WTC11 (cell line): ENCODE results near the gene ZNF654.

Experiments
- GTF2I ChIP-seq: fragments of 250-450 bp; sonication (Bioruptor Pico); conservative IDR thresholded peaks from 2 replicates; pipeline ENCODE4 v1.4.0; 2021; ENCODE audit warnings: mild to moderate bottlenecking
- IRF1 ChIP-seq: sonication (generic); formaldehyde crosslinking; IDR thresholded peaks from 2 replicates; pipeline ENCODE4 v1.8.0; 2023; ENCODE audit warnings: missing genetic modification reagents
- RELA ChIP-seq: sonication (generic); formaldehyde crosslinking; IDR thresholded peaks from 2 replicates; pipeline ENCODE4 v1.8.1; 2022; ENCODE audit warnings: missing genetic modification reagents, mild to moderate bottlenecking, borderline replicate concordance
- SMAD3 ChIP-seq: sonication (generic); formaldehyde crosslinking; IDR thresholded peaks from 2 replicates; pipeline ENCODE4 v1.8.0; 2022; ENCODE audit warnings: missing genetic modification reagents, mild to moderate bottlenecking, borderline replicate concordance
- SP1 ChIP-seq: sonication (generic); formaldehyde crosslinking; conservative IDR thresholded peaks from 2 replicates; pipeline ENCODE4 v1.8.1; 2022; ENCODE audit warnings: missing genetic modification reagents
- TF ChIP-seq, protein P1 (sequence below): fragments of 200-600 bp; IDR thresholded peaks from 2 replicates; pipeline ENCODE4 v1.8.0; 2022; ENCODE audit warnings: antibody characterized with exemption
- TF ChIP-seq, protein P2 (sequence below): sonication (generic); formaldehyde crosslinking; IDR thresholded peaks from 2 replicates; pipeline ENCODE4 v1.8.1; 2022; ENCODE audit warnings: low read depth, missing genetic modification reagents, borderline replicate concordance

- no peak for TF ChIP-seq SP1 (CRISPR knock-in tag)
- TF ChIP-seq, protein P1, sequence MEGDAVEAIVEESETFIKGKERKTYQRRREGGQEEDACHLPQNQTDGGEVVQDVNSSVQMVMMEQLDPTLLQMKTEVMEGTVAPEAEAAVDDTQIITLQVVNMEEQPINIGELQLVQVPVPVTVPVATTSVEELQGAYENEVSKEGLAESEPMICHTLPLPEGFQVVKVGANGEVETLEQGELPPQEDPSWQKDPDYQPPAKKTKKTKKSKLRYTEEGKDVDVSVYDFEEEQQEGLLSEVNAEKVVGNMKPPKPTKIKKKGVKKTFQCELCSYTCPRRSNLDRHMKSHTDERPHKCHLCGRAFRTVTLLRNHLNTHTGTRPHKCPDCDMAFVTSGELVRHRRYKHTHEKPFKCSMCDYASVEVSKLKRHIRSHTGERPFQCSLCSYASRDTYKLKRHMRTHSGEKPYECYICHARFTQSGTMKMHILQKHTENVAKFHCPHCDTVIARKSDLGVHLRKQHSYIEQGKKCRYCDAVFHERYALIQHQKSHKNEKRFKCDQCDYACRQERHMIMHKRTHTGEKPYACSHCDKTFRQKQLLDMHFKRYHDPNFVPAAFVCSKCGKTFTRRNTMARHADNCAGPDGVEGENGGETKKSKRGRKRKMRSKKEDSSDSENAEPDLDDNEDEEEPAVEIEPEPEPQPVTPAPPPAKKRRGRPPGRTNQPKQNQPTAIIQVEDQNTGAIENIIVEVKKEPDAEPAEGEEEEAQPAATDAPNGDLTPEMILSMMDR, result no peak
- no peak for TF ChIP-seq RELA (CRISPR knock-in tag)
- TF ChIP-seq, protein P2, sequence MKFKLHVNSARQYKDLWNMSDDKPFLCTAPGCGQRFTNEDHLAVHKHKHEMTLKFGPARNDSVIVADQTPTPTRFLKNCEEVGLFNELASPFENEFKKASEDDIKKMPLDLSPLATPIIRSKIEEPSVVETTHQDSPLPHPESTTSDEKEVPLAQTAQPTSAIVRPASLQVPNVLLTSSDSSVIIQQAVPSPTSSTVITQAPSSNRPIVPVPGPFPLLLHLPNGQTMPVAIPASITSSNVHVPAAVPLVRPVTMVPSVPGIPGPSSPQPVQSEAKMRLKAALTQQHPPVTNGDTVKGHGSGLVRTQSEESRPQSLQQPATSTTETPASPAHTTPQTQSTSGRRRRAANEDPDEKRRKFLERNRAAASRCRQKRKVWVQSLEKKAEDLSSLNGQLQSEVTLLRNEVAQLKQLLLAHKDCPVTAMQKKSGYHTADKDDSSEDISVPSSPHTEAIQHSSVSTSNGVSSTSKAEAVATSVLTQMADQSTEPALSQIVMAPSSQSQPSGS (CRISPR knock-in tag), result no peak
- no peak for TF ChIP-seq GTF2I (CRISPR knock-in tag)
- TF ChIP-seq IRF1 (CRISPR knock-in tag), result no peak
- no peak for TF ChIP-seq SMAD3
Measured at GRCh38 chr3:88148651-88149050, 89.6 kb downstream of the ZNF654 start.
